Measurements from ENCODE around the gene TMEM169.

GRCh38 chr2:216041438-216041837 is 40.3 kb upstream of the TMEM169 start:
- TF ChIP-seq CTCF (IDR thresholded peaks at IDR 0.05) (no peak), ZFX (IDR thresholded peaks at IDR 0.05; ENCODE audit: borderline replicate concordance) (no peak)
